ENCODE measurements around the gene RABGEF1. TPM values are rescaled to one million over a fixed set of nuclear protein-coding genes. Genes with fewer than 3 reads are reported as not detected.

RABGEF1 gene
- total and polyA plus RNA-seq, 2 donors (not counting 1 experiment from before 2014, with no cell fraction given): 27.9 to 31.0 TPM

Small RNA genes lying within 50 kb of the gene (small RNA-seq; reads per million reads assigned to genes)
- not detected for gene AC027644.2 (ENCODE audit: insufficient read length, low read depth, low replicate concordance)

Other genes starting within 250 kb of the RABGEF1 start
- 40.2 and 44.4 TPM in 2 replicates for gene KCTD7, start 111.9 kb upstream of the RABGEF1 start, total RNA-seq
- gene KCTD7, start 111.9 kb upstream of the RABGEF1 start, polyA plus RNA-seq: 45.9 and 48.2 TPM in 2 replicates
- 114 and 120 TPM in 2 replicates for gene TMEM248, start 180.5 kb downstream of the RABGEF1 start, total RNA-seq
- 76.0 and 131 TPM in 2 replicates for gene TMEM248, start 180.5 kb downstream of the RABGEF1 start, polyA plus RNA-seq